ENCODE results near the gene FMN2. TPM values are rescaled to one million over a fixed set of nuclear protein-coding genes. Genes with fewer than 3 reads are reported as not detected.
"Not testable (repeated sequence)": the region's sequence is repeated elsewhere in the genome, so short reads cannot be mapped to it uniquely, and the experiment has no call there.

The FMN2 gene
- polyA plus RNA-seq, 12 donors = 0.30 to 1.4 (median 0.64) TPM; not detected in 2

DNA sequence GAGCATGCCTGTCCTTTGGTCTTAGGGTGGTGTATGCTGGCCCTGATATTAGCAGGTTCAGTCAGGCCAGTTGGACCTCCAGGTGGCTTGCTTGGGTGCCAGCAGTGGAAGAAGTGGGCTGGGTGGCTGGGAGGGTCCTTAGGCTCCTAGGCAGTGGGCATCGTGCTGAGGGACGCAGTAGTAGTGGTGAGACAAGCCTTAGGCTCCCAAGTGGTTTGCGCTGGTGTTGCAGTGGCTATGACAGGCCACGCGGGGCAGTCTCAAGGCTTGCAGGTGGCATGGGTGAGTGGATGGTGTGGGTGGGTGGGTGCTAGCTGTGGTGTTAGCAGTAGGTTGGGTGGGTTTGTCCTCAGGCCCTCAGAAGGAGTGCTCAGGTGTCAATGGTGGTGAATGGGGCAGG, 162.3 kb downstream of the FMN2 start:
- DNase-seq = no peak

DNA sequence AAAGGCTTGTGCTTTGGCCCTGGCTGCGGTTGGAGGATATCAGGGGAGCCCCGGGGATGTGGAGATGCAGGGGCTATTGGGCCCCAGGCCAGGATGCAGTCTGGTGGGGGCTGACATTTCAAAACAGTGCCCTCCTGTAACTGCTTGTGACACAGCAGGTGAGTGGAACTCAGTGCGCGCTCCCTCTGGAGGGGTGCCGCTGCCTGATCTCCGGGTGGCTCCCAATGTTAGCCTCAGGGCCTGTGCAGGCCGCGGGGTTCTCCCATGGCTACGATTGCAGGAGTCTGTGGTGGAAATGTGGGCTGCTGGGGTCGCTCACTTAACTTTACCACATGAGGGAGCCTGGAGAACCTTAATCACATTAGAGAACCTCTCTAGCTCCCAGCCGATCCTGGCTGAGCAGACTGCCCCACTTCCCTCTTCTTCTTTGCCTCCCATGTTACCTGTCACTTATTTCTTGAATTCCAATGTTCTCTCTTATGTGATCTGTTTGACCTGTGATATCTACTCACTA, 163.2 kb downstream of the FMN2 start:
- no peak for DNase-seq

DNA sequence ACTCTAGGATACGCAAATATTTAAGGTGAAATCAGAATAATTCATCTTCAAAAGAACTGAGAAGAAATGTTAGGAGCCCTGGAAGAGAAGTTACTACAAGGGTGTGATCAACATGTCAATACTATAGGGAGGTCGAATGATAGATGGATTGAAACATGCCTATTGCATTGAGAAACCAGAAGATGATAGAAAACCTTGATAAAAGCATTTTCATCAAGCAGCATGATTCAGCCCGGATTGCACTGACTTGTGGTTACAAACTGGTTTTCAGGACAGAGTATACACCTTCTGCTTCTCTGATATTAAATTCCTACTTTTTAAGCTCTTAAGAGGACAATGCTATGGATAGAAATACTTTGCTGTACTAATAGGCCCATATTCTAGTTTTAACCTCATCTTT, 164.2 kb downstream of the FMN2 start:
- DNase-seq = no peak

DNA sequence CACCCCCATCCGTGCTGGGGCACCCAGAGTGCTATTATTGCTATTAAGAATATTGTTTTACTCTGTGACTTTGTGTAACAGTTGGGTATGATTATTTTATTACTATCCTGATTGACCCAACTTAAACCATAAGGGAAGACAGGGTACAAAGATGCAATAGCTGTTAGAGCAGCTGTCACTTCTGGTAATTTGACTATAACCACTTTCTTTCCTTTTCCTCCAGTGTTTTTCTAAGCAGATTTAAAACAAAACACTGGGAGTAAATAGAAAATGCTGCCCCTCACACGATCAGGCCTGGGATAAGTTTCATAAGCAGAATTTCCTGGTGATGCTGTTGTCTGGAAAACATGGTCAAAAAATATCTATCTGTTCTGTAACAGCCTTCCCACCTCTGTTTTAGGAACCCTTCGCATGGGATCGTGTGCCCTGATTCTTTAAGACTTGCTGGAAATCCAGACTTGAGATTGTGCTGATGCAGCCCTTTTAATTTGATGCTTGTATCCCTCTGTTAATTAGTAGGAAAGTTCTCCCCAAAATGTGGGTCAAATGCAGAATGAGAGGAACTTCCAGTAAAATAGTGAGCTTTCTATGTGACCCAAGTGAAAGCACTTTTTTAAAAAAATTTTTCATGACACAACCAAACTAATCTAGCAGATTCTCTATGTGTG, 165.3 kb downstream of the FMN2 start:
- no peak for DNase-seq

DNA sequence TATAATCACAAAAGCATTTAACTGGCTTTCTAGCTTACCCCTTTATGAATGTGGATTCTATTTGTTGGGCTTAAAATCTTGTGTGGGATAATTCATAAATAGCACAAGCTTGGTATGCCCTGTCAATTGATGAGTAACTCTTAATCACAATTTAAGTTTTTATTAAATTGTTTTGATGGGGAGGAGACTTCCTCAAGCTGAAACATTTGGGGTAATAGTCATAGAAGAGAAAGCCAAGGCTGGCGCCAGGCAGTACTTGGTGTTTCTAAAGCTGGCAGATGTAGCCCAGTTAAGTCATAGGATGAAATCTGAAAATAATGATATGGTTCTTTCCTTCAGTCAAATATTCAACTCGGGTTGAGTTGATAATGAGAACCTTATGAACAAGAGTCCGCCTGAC, 167.2 kb downstream of the FMN2 start:
- no peak for DNase-seq

DNA sequence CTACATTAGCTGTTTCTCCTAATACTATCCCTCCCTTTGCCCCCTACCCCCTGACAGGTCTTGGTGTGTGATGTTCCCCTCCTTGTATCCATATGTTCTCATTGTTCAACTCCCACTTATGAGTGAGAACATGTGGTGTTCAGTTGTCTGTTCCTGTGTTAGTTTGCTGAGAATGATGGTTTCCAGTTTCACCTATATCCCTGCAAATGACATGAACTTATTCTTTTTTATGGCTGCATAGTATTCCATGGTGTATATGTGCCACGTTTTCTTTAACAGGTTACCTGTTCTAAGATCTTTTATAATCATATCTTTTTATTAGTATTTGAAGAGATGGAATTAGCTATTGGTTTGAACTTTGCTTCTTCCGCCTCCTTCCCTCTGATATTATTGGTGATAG, 172.8 kb downstream of the FMN2 start:
- not testable (repeated sequence) for DNase-seq

DNA sequence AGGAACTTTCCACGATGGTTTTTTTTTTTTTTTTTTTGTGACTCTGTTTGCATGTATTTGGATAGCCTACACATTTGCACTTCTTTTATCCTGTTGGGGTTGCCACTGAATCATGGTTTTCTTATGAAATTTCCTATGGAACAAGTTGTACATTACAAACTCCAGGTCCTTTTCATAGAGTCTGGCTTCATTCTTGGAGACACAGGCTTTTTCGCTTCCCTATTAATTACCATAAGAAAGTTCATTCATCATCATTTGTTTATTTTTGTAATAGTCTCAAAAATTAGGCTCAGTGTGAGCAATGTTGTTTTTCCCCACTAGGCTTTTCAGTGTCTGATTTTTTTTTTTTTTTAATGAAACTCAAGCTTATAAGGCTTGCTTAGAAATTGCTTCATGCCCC, 179.4 kb downstream of the FMN2 start:
- no peak for DNase-seq

DNA sequence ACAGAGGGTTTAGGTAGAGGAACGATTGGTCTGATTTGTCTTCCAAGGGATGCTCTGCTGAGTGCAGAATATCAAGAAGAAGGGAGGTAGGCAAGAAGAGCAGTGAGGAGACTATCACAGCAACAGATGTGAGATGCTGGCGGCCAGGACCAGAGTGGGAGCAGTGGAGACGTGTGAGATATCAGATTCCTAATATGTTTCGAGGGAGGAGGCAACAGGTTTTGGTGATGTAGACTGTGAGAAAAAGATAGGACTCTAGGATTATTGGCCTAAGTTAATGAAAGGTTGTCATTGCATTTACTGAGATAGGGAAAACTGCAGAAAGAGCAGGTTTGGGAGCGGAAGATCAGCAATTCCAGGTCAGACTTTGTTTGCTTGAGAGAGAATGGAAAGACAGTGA, 182.9 kb downstream of the FMN2 start:
- no peak for DNase-seq

DNA sequence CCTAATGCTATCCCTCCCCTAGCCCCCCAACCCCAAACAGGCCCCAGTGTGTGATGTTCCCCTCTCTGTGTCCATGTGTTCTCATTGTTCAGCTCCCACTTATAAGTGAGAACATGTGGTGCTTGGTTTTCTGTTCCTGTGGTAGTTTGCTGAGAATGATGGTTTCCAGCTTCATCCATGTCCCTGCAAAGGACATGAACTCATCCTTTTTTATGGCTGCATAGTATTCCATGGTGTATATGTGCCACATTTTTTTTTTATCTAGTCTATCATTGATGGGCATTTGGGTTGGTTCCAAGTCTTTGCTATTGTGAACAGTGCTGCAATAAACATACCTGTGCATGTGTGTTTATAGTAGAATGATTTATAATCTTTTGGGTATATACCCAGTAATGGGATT, 183.5 kb downstream of the FMN2 start:
- not testable (repeated sequence) for DNase-seq

DNA sequence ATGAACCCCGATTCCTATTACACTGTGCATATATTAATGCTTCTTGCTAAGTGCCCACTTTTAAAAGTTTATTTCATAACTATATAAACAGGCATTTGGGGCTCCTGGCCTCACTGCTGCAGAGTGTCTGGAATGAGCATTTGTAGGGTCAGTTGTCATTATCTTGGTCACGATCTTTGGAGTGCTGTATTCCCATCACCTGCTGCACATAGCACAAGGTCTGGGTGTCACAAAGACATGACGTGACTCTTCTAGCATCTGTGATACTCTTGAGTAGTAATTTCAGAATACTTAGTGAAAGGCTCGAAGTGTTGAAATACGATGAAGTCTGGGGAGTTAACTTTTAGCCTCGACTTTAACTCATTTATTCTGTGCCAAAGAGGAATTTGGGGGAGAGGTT, 186.4 kb downstream of the FMN2 start:
- DNase-seq = no peak

DNA sequence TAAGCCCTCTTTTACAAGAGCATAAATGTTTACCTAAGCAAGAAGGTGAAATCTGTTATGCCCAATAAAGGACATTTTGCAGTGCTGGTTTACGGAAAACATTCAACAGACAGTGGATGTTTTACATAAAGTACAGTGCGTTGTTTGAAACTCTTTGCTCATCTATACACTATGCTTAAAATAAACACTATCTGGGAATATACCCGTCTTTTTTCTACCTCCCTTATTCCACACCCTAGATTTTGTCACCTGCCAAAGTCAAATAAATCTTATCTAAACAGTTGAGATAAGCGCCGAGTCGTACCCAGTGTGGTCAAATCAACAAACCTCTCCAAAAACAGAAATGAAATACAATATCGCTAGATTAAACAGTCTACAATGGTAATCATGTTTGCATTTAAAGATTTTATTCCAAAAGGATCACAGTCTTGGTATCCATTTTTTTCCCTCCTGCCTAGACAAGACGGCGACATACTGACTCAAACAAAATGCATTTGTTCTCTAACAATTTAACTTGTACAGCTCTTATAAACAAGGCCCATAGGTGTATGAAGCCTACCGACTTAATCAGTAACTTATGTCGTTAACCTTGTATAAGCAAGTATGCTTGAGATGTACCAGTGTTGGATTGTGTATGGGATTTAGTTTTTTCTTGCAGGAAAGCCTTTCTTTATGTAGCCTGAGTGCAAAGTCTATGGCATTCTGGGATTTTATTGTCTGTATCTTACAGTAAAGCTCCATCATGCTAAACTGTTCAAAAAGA, 189.1 kb downstream of the FMN2 start:
- no peak for DNase-seq

DNA sequence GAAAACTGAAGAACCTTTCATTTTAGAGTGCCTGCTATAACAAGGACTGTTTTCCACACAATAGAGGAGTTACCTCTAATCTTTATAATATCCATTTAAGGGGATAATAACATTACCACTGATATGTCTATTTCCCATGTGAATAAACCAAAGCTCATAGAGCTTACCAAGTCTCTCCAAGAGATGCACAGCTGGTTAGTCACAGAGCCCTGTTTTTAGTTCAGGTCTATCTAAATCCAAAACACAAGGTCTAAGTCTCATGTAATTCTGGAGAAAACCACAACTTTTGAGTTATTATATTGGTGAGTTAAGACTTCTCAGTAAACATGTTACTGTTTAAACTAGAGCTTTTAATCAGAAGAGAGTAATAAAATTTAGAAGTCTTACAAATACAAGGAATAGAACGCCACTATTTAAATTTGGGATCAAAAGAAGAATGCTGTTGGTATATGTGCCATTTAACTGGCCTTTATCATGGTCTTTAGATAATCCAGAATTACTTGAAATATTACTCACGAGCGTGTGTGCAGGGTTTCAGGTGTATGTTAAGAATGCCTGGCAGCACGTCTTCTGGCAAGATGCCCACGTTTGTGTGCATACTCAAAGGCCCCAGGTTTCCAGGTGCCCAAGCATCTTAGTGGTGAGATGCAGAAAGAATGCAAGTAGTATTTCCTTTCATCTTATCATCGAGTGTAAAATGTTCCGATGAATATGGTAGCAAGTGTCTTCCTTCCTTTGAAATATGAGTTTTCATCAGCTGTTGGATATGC, 190.6 kb downstream of the FMN2 start:
- DNase-seq = no peak

DNA sequence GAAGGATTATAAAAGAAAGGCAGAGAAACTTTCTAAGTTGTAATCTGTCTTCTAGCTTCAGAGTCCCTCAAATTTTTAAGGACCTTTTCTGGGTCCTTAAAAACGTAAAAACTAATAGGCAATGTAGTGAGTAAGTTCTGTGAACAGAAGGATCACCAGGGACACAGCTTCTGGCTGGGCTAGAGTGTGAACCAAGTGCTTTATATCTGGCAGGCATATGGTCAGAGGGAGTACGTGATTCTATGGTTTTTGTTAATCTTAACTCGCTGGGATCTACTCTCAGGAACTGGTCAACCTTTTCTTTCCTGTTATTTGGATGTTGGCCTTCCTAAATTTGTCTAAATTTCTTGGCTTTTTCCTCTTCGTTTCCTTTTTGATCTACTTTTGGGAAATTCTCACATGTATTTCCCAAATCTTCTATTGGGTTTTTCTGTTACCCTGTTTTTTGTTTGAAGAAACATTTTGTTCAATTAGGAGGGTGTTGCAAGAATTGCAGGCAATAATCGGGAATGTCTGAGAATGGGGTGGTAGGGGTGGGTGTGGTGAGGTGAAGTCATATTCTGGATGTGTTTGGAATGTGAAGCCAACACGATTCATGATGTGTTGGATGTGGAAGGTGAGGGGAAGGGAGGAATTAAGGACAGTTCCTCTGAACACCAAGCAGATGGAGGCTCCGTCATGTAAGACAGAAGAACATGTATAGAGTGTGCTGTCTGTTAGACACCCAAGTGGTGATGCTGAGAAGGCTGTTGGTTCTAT, 193.2 kb downstream of the FMN2 start:
- no peak for DNase-seq

DNA sequence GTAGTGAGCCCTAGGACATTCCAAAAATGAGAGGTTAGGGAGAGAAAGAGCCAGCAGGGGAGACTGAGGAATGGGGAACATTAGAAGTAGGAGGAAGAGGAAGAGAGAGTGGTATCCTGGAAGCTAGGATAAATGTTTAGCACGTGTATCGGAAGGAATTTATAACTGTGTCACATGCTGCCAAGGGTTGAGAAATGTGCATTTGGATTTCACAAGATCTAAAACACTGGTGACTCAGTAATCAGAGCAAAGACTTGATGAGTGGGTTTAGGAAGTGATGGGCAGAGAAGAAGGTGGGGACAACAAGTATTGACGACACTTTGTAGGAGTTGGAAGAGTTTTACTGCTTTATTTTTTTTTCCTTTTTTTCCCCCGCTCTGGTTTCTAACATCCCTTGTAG, 193.9 kb downstream of the FMN2 start:
- no peak for DNase-seq

DNA sequence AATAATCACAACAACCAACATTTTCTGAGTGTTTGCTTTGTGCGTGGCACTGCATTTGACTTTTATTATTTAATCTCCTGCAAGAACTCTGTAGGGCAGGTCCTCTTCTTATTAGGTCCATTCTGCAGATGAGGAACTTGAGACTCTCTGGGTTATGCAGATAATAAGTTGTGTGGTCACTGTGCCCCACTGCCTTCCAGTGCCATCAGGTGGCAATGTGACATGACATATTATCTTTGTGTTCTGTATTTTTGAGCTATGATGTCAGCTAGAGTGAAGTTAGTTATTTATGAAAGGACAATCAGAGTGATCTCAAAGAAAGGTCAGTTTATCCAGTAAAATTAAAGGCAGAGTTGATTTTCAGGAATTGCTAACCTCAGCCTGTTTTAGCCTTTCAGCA, 196.0 kb downstream of the FMN2 start:
- DNase-seq = no peak

DNA sequence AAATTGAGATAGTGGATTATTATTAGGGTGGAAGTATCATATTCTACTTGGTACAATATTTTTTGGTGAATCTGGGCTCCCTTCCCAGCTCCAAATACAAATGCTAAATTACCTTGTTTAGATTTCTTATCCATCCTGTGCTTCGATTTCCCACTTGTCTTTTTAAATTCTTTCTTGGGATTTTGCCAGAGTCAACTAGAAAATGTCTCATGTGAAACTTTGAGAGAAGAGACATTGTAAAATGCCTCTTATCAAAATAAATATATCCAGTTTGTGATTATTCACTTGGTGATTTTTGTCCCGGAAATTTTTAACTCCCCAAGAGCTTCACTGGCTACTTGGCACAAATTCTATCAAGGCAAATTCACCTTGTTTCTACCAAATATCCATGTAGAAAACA, 202.0 kb downstream of the FMN2 start:
- DNase-seq = no peak

DNA sequence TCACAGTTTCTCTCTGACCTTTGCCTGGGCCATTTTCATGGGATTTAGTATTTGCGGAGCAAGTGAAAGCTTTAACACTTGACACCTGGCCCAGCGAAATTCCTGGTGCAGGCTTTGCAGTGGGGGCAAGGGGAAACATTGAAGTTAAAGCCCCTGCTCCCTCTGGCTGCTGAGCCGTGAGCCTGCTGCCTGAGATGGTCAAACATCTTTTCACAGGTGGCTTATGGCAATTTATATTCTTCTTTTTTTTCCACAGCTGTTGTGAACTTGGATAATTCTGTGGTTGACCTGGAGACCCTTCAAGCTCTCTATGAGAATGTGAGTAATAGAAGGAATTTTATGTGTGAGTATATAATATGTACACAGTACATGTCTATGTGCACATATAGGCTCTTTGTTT, 202.9 kb downstream of the FMN2 start:
- DNase-seq = no peak

DNA sequence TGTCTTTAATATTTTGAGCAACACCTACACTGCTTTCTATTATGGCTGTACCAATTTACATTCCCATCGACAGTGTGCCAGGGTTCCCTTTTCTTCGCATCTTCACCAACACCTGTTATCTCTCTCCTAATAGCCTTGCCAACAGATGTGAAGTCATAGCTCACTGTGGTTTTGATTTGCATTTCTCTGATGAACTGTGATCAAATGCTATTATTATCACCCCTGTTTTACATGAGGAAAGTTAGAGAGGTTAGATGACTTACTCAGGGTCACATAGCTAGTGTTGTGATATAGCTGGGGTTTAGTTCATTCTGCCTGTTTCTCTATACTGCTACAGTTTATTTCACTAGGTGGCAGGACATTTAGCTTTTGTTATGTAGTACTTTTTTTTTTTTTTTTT, 204.1 kb downstream of the FMN2 start:
- DNase-seq = no peak

DNA sequence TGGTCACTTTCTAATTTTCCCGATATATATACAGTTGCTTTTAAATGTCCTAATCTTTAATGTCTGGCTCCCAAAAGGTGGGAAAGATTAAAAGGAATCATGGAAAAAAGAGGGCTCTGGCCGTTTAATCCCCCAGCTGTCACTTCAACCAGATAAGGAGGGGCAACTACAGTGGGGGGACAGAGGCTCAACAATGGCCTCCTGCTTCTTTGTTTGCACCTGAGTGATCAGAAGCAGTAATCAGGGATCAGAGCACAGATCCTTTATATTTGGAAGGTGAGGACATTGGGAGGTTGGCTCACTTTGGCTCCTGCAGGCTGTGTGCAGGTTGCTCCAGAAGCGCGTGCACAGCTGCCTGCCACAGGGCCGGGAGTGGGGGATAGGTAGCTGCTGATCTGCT, 212.8 kb downstream of the FMN2 start:
- no peak for DNase-seq

DNA sequence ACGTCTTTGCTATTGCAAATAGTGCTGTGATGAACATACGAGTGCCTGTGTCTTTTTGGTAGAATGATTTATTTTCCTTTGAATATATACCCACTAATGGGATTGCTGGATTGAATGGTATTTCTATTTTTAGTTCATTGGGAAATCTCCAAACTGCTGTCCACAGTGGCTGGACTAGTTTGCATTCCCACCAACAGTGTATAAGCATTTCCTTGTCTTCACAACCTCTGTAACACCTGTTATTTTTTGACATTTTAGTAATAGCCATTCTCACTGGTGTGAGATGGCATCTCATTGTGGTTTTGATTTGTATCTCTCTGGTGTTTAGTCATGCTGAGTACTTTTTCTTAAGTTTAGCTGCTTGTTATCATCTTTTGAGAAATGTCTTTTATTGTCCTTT, 215.0 kb downstream of the FMN2 start:
- no peak for DNase-seq

DNA sequence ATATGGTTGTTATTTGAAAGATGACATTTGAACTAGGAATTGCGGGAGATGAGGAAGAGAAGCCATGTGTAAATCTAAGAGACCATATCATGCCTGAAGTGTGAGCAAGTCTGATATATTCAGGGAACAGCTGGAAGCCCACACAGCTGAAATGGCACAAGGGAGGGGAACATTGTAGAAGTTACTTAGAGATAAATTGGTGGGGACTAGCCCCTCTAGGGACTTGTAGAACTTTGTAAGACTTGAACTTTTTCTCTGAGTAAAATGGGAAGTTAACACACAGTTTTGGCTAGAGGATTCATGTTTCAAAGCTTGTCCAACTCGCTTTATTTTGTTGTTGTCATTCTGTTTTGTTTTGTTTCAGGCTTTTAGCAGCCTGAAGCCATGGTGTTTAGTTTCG, 216.4 kb downstream of the FMN2 start:
- no peak for DNase-seq

DNA sequence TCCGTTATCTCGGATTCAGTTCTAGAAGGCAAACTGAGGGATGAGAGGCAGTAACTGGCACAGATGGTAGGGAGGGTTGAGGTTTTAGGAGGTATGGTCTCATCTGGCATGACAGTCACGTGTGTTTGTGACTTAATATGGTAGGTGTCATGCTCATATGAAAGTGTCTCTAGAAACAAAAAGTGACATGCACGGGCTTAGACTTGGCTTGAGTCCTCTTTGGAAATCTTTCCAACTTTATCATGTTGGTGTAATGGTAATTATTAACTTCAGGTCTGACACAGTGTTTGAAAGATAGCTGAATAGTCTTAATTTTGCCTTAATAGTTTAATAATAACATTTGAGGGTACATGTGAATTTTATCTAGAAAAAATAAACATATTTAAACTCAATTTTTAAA, 218.1 kb downstream of the FMN2 start:
- no peak for DNase-seq
